ENCODE results near the gene PSMC3IP. TPM values are rescaled to one million over a fixed set of nuclear protein-coding genes. Genes with fewer than 3 reads are reported as not detected.

Gene PSMC3IP
- total RNA-seq, 4 donors from 2014 or later = 4.0 to 6.8 (median 4.8) TPM

DNA sequence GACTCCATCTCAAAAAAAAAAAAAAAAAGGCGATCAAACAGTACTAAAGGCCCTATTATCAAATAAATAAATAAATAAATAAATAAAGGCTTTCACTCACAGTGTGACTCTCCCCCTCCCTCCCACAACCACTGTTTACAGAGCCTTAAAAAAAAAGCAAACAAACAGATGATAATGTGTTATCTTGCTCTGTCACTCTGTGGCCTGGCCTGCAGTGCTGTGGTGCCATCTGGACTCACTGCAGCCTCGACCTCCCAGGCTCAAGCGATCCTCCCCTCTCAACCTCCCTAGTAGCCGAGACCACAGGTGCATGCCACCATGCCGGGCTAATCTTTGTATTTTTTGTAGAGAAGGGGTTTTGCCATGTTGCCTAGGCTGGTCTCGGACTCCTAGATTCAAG is 49.6 kb downstream of the PSMC3IP start:
- H3K36me3 ChIP-seq = no peaks in the 10 kb centered on the region
- ATAC-seq = no peak

GRCh38 chr17:42526031-42526444 is 51.5 kb downstream of the PSMC3IP start:
- no peak for ATAC-seq
- no peak for TF ChIP-seq POLR2A (IDR thresholded peaks at IDR 0.05)
- TF ChIP-seq POLR2AphosphoS5 (IDR thresholded peaks at IDR 0.05) = no peak
- TF ChIP-seq EP300 (IDR thresholded peaks at IDR 0.05) = no peak
- no peak for TF ChIP-seq CTCF (IDR thresholded peaks at IDR 0.05)
- Histone ChIP-seq H3K36me3 (no peaks in the 10 kb centered on the region), H3K9me3 (no peaks in the 10 kb centered on the region), H3K27ac (peak overlapping the region in 3 of 4 donors; percentile 44 to 98 (median 90)), H3K4me3 (no peak overlapping the region), H3K4me1 (peaks cover 16 to 81% (median 40%) of the 10 kb centered on the region in 3 donors), H3K27me3 (no peaks in the 10 kb centered on the region)
- 74% methylated on average over 6 of the region's 6 CpGs; no CpG with 5 or more reads in 1 of the 2 donors for WGBS, 2 donors (ENCODE audit: low coverage in 1 of 2)

More for the DNA sequence above, 49.6 kb downstream of the PSMC3IP start:
- Histone ChIP-seq H3K4me3 (no peak overlapping the region), H3K9me3 (no peaks in the 10 kb centered on the region), H3K27me3 (no peaks in the 10 kb centered on the region), H3K4me1 (peaks cover 1 to 78% (median 26%) of the 10 kb centered on the region in 3 donors), H3K27ac (no peak overlapping the region)
- 86 to 92% methylated on average over 3 to 5 of the region's 6 CpGs for WGBS, 2 donors (ENCODE audit: low coverage in 1 of 2)
- TF ChIP-seq POLR2A (IDR thresholded peaks at IDR 0.05) (no peak), CTCF (IDR thresholded peaks at IDR 0.05) (no peak), EP300 (IDR thresholded peaks at IDR 0.05) (no peak), POLR2AphosphoS5 (IDR thresholded peaks at IDR 0.05) (no peak)

- WGBS, 2 donors (ENCODE audit: low coverage in 1 of 2) = 25 to 45% methylated on average over 2 of the region's 2 CpGs
- Histone ChIP-seq H3K9me3 (no peaks in the 10 kb centered on the region), H3K27ac (peak overlapping the region in 2 of 4 donors; percentile 90 to 98), H3K4me1 (peaks cover 23 to 81% (median 47%) of the 10 kb centered on the region in 3 donors), H3K27me3 (no peaks in the 10 kb centered on the region), H3K36me3 (no peaks in the 10 kb centered on the region), H3K4me3 (no peak overlapping the region)
- TF ChIP-seq POLR2AphosphoS5 (IDR thresholded peaks at IDR 0.05) = no peak
- ATAC-seq = no peak
Measured at GRCh38 chr17:42525221-42525620, 52.3 kb downstream of the PSMC3IP start.

- H3K4me1 ChIP-seq = peaks cover 42 to 98% (median 68%) of the 10 kb centered on the region in 3 donors
- H3K27me3 ChIP-seq = no peaks in the 10 kb centered on the region
- no peaks in the 10 kb centered on the region for H3K36me3 ChIP-seq
- WGBS, 2 donors (ENCODE audit: low coverage in 1 of 2) = no CpG with 5 or more reads among the region's 8 CpGs
- ATAC-seq = no peak
- H3K9me3 ChIP-seq = no peaks in the 10 kb centered on the region
- TF ChIP-seq POLR2A (IDR thresholded peaks at IDR 0.05) (no peak), CTCF (IDR thresholded peaks at IDR 0.05) (no peak)
- peak overlapping the region; percentile 90 to 98 (median 96) for H3K27ac ChIP-seq
- H3K4me3 ChIP-seq = no peak overlapping the region
Measured at GRCh38 chr17:42522798-42523278, 54.7 kb downstream of the PSMC3IP start.

Other genes starting within 250 kb of the PSMC3IP start
- gene STAT3, start 189.3 kb downstream of the PSMC3IP start, total RNA-seq = 100 to 1,000 TPM; 146 to 253 (median 205) TPM
- gene CAVIN1, start 154.5 kb downstream of the PSMC3IP start, total RNA-seq = 1,000 to 10,000 TPM in 2 of 4 donors, 100 to 1,000 TPM in 2; 615 to 1,266 (median 897) TPM
- 10 to 100 TPM; 47.5 to 84.5 (median 65.4) TPM for gene ATP6V0A1, start 118.9 kb downstream of the PSMC3IP start, total RNA-seq
- gene NAGLU, start 41.5 kb downstream of the PSMC3IP start, total RNA-seq = 10 to 100 TPM; 31.9 to 46.9 (median 35.7) TPM
- 1 to 10 TPM in 1 of 4 donors, under 1 TPM in 3; 0.39 to 1.4 (median 0.69) TPM for gene HSD17B1, start 24.8 kb downstream of the PSMC3IP start, total RNA-seq
- 10 to 100 TPM; 16.8 to 25.8 (median 19.9) TPM for gene COASY, start 15.6 kb downstream of the PSMC3IP start, total RNA-seq
- gene MLX, start 10.6 kb downstream of the PSMC3IP start, total RNA-seq = 10 to 100 TPM; 24.4 to 33.9 (median 26.0) TPM
- gene RETREG3, start 31.6 kb upstream of the PSMC3IP start, total RNA-seq = 10 to 100 TPM; 50.6 to 65.8 (median 54.4) TPM
- 10 to 100 TPM; 21.8 to 56.6 (median 40.6) TPM for gene TUBG1, start 32.0 kb upstream of the PSMC3IP start, total RNA-seq
- 10 to 100 TPM; 19.7 to 57.3 (median 33.7) TPM for gene TUBG2, start 81.6 kb upstream of the PSMC3IP start, total RNA-seq
- gene PLEKHH3, start 99.3 kb upstream of the PSMC3IP start, total RNA-seq = 10 to 100 TPM; 13.7 to 40.8 (median 23.4) TPM
- 1 to 10 TPM; 1.0 to 4.6 (median 1.5) TPM for gene CCR10, start 104.1 kb upstream of the PSMC3IP start, total RNA-seq
- 10 to 100 TPM in 1 of 4 donors, 1 to 10 TPM in 3; 1.7 to 14.5 (median 9.1) TPM for gene CNTNAP1, start 104.8 kb upstream of the PSMC3IP start, total RNA-seq
- 10 to 100 TPM; 57.2 to 90.4 (median 59.7) TPM for gene EZH1, start 167.3 kb upstream of the PSMC3IP start, total RNA-seq
- 10 to 100 TPM in 3 of 4 donors, 1 to 10 TPM in 1; 4.0 to 27.4 (median 21.5) TPM for gene RAMP2, start 183.5 kb upstream of the PSMC3IP start, total RNA-seq
- gene VPS25, start 195.7 kb upstream of the PSMC3IP start, total RNA-seq = 10 to 100 TPM; 43.1 to 64.0 (median 44.8) TPM
- 1 to 10 TPM in 3 of 4 donors, under 1 TPM in 1; 0.78 to 6.7 (median 1.6) TPM for gene WNK4, start 202.9 kb upstream of the PSMC3IP start, total RNA-seq
- gene COA3, start 221.0 kb upstream of the PSMC3IP start, total RNA-seq = 10 to 100 TPM; 55.3 to 81.4 (median 66.8) TPM
- gene CNTD1, start 221.1 kb upstream of the PSMC3IP start, total RNA-seq = under 1 TPM in 3 of 4 donors, not detected in 1; 0.20 to 0.93 (median 0.78) TPM
- 100 to 1,000 TPM; 143 to 185 (median 155) TPM for gene BECN1, start 246.6 kb upstream of the PSMC3IP start, total RNA-seq

Data from gastroesophageal sphincter (tissue), 4 donors.